COR-L47 (cell line): ENCODE measurements around the gene ZNF821.
"Not testable (repeated sequence)": the region's sequence is repeated elsewhere in the genome, so short reads cannot be mapped to it uniquely, and the experiment has no call there.

ENCODE experiments used
- DNase-seq: peaks from one replicate; lab custom pipeline; 2025; lab: John Stamatoyannopoulos, UW

ZNF821 gene

DNA sequence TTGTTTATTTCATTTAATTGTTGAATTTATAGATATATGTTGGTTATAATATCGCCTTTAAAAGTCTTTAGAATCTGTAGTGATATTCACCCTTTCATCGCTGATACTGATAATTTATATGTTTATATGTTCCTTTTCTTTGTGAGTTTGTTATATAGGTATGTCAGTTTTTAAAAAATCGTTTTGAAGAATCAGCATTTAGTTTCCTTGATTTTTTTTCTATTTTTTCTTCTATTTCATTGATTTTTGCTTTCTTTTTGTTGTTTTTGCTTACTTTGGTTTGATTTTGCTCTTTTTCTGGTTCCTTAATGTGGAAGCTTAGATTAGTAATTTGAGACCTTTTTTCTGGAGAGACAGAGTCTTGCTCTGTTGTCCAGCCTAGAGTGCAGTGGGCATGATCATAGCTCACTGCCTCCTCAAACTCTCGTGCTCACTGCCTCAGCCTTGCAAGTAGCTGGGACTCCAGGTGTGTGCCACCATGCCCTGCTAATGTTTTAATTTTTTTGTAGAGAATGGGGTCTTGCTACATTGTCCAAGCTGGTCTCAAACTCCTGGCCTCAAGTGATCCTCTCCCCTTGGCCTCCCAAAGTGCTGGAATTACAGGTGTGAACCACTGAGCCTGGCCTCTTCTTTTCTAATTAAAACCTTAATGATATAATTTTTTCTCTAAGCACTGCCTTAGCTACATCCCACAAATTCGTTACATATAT, 18.8 kb upstream of the ZNF821 start:
- DNase-seq, result no peak

DNA sequence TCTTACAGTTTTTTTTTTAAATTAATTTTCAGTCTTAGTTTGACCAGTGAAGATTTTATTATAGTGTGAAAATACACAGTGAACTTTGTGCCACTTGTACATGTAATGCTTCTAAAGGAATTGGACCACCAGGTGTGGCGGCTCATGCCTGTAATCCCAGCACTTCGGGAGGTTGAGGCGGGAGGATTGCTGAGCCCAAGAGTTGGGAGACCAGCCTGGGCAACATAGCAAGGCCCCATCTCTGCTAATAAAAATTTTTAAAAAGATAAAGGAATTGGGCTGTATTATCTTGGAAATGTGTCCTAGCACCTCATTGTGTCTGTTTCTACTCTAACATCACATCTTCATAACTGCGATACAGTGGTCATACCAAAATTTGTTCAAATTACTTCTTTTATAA, 15.2 kb upstream of the ZNF821 start:
- DNase-seq, result no peak

DNA sequence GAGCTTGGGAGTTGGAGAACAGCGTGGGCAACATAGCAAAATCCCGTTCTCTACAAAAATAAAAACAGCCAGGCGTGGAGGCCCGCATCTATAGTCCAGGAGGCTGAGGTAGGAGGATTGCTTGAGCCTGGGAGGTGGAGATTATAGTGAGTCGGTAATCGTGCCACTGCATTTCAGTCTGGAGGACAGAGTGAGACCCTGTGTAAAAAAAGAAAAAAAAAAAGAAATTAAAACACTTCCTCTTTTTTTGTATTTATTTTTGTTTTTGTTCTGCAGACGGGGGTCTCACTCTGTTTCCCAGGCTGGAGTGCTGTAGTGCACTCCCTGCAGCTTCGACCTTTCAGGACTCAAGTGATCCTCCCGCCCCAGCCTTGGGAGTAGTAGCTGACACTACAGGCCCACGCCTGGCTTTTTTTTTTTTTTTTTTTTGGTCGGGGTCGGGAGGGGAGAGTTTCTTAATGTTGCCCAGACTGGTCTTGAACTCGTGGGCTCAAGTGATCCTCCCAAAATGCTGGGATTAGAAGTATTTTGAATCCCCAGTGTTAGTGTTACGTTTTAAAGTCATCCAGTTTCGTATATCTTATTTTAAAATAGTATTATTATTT, 12.9 kb upstream of the ZNF821 start:
- no peak for DNase-seq

- DNase-seq, result no peak
Observed at GRCh38 chr16:71895679-71896365, 11.8 kb upstream of the ZNF821 start.

GRCh38 chr16:71894921-71895678, 11.1 kb upstream of the ZNF821 start, which contains the start of gene IST1:
Gene IST1, plus strand, starts transcription at chr16:71895531. Its CDS starts 20,110 bp downstream, at chr16:71915641.
- DNase-seq, result peak; percentile 98

DNA sequence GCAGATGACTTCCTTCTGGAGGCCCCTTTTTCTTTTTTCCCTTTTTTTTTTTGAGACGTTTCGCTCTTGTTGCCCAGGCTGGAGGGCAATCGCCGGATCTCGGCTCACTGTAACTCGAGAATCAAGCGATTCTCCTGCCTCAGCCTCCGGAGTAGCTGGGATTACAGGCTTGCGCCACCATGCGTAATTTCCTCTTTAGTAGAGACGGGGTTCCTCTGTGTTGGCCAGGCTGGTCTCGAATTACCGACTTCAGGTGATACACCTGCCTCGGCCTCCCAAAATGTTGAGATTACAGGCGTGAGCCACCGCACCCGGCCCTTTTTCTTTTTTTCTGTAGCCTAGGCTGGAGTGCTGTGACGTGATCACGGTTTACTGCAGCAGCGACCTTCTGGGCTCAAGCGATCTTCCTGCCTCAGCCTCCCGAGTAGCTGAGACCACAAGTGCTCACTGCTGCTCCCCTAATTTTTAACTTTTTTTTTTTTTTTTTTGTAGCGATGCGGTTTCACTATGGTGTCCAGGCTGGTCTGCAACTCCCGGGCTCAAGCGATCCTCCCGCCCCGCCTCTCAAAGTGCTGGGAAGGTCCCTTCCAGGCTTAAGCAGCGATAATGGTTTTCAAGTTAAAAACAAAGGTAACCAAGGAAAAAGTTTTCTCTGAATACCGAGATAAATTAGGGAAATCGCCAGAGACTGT, 10.4 kb upstream of the ZNF821 start:
- DNase-seq, result peak; percentile 41

- DNase-seq, result no peak
Observed at GRCh38 chr16:71893888-71894228, 9.9 kb upstream of the ZNF821 start.

GRCh38 chr16:71889147-71889546, 5.2 kb upstream of the ZNF821 start:
- DNase-seq, result no peak

GRCh38 chr16:71885261-71885650, 1.3 kb upstream of the ZNF821 start:
- DNase-seq, result no peak

DNA sequence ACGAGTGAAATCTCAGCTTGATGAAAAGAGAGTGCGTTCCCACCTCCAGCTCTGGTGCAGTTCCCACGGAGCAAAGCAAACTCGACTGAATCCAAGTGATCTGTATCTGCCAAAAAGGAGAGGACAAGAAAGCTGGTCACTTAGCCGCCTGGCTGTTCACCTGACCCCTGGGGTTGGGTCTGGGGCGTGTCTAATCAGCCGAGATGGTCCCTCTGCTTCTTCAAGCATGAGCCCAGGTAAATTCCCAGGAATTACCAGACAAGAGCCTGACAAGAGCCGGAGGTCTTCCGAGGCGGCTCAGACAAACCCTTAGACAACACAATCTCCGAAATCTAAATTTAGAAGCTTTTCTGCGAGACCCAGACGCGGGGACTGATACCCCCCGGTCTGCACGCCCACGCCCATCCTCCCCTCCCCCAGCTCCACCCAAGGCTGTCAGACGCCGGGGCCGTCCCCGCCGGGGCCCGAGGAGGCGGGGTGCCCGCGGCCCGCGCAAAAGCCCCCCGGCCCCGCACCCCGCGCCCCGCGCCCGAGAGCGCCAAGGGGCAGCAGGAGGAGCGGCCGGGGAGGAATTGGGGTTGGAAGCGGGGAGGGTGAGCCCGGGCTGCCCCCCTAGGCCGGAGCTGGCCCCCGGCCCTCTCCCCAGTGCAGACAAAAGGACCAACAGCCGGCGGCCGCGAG, 674 bp downstream of the ZNF821 start:
- DNase-seq, result peak; percentile 8

DNA sequence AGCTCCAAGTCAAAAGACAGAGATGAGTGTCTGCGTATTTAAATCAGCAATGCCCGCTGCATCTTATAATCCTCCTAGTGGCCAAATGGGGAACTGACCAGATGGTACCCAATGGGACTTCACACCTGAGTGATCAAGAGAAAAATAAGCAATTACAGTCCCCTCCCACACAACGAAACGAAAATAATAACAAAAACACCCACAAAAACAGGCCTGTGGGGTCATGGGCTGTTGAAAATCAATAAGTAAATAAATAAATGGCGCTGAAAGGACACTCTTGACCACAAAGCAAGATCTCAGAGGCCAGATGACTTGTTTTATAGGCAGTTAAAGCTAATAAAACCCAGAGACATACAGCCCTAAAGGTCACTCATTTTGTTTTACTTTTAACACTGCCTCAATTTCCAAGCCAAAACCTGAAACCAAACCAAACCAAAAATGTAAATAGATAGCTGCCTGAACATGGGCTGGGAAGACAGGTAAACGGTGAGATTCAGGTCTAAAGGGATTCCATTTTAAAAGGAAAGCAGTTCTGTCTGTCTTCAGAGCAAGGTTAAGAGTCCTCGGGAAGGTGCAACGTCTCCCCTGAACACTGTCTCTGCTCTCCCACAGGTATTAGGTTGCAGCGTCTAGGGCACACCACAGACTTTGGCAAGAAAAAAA, 1.3 kb downstream of the ZNF821 start:
- peak; percentile 62 for DNase-seq

DNA sequence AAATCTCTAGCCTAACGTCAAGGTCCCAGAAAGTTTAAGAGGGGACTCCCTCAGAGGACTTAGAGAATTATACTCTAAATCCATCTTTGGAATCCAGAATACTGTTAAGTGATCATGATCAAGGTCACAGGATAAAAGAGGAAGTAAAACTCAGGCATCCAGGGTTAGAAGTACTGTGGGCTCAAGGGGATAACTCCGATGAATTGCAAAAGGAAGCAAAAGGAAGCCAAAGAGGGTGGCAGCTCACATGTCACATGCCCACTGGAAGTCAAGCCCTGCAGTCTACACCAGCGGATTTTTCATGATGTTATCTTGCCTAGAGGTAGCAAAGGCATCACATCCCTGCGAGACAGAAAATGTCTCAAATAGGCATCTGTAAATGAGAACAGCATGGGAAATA, 3.8 kb downstream of the ZNF821 start:
- no peak for DNase-seq

DNA sequence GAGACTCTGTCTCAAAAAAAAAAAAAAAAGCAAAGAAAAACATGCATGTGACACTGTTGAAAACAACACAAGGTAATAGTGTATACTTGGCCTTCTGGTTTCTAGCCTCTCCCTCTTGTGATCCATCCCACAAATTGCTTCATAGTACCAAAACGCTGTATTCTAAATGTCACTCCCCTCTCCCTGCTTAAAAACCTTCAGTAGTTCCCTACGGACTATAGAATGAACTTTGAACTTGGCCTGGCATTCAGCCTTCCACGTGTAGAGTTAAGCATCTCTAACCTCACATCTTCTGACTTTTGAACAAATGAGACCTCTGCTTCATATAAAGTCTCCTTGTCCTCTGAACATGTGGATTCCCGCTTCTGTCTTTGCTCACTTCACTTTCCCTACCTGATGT, 5.1 kb downstream of the ZNF821 start:
- DNase-seq, result no peak

DNA sequence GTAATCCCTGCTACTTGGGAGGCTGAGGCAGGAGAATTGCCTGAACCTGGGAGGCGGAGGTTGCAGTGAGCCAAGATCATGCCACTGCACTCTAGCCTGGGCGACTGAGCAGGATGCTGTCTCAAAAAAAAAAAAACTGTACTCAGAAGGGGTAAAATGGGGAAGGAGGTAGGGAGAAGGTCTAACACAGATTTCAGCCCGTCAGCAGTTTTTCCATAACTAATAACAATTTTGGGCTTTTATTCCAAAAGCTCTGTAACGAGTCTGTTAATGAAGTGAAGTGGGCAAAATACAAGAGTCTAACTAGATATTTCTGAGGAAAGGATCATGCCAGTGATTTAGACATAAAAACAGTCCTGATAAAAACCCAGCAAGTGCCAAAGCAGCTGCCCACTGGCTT, 10.8 kb downstream of the ZNF821 start:
- DNase-seq, result no peak

DNA sequence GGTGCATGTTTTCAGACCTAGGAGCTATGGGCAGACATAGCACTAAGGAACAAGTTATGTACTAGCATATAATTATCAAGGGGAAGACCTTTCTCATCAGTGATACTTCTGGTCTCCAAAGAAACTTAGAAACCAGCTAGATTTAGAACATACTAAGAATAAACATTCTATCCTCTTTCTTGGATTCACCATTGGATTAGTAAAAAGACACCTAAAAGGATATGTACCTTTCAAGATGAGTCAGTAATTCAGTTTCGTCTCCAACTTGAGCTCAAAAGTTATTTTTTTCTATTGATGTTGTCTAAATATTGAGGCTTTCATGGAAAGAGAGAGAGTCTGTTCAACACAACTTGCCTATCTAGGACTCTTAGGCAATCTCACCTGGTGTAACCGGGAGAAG, 13.2 kb downstream of the ZNF821 start:
- no peak for DNase-seq

- no peak for DNase-seq
Observed at GRCh38 chr16:71869089-71869488, 14.9 kb downstream of the ZNF821 start.

- peak; percentile 92 for DNase-seq
Observed at GRCh38 chr16:71867939-71868338, 16.0 kb downstream of the ZNF821 start.

DNA sequence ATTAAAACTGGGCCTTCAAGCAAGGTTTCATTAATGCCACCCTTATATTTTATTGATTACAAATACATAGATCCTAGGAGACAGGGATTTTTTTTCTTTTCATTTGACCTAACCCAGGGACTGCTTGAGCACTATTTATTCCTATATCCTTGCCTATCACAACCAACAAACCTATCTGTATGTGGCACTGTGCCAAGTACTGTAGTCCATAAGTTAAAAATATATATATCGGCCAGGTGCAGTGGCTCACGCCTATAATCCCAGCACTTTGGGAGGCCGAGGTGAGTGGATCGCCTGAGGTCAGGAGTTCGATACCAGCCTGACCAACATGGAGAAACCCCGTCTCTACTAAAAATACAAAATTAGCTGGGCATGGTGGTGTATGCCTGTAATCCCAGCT, 16.8 kb downstream of the ZNF821 start:
- DNase-seq, result not testable (repeated sequence)

DNA sequence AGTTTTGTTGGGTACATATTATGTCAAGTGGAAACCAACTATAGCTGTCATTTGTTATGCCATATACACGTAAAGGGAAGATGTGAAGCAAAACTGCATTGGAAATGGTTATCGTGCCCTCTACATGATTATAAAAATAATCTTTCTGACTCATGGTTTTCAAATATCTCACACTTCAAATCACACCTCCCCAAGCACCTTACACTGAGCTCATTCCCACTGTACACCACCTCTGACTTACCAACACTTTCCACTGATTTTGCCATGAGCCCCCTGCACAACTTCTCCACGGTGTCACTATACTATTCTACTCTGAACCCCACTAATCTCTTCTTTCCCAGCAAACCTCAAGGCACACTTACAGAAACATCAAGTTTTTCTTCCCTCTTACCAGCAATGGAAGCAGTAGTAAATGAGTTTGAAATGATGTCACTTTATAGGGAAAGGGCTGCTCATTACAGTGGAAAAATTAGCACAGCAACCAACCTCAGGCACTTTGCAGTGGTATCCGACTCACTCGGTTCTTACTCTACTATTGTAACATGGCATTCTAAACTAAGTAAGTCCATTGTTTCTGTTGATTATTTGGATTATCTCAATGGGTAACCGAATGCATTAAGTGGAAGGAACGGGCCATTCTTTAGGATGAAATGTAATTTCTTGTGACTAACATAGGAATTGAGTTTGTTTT, 18.7 kb downstream of the ZNF821 start:
- no peak for DNase-seq

GRCh38 chr16:71863995-71864394, 20.0 kb downstream of the ZNF821 start:
- no peak for DNase-seq
